HG03439 (cell line): ENCODE data around the gene NEK10.
A peak's percentile ranks its signal among the peaks of the same experiment; 100 is the strongest.
"Not testable (repeated sequence)": the region's sequence is repeated elsewhere in the genome, so short reads cannot be mapped to it uniquely, and the experiment has no call there.

ENCODE experiments used
- ATAC-seq: cut with Tn5 transposase; IDR thresholded peaks from one replicate; pipeline ENCODE4 v1.9.1; 2021; ENCODE audit warnings: mild to moderate bottlenecking, moderate library complexity; ENCODE audit not compliant: unreplicated experiment

Gene NEK10, protein sequence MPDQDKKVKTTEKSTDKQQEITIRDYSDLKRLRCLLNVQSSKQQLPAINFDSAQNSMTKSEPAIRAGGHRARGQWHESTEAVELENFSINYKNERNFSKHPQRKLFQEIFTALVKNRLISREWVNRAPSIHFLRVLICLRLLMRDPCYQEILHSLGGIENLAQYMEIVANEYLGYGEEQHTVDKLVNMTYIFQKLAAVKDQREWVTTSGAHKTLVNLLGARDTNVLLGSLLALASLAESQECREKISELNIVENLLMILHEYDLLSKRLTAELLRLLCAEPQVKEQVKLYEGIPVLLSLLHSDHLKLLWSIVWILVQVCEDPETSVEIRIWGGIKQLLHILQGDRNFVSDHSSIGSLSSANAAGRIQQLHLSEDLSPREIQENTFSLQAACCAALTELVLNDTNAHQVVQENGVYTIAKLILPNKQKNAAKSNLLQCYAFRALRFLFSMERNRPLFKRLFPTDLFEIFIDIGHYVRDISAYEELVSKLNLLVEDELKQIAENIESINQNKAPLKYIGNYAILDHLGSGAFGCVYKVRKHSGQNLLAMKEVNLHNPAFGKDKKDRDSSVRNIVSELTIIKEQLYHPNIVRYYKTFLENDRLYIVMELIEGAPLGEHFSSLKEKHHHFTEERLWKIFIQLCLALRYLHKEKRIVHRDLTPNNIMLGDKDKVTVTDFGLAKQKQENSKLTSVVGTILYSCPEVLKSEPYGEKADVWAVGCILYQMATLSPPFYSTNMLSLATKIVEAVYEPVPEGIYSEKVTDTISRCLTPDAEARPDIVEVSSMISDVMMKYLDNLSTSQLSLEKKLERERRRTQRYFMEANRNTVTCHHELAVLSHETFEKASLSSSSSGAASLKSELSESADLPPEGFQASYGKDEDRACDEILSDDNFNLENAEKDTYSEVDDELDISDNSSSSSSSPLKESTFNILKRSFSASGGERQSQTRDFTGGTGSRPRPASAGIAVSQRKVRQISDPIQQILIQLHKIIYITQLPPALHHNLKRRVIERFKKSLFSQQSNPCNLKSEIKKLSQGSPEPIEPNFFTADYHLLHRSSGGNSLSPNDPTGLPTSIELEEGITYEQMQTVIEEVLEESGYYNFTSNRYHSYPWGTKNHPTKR

DNA sequence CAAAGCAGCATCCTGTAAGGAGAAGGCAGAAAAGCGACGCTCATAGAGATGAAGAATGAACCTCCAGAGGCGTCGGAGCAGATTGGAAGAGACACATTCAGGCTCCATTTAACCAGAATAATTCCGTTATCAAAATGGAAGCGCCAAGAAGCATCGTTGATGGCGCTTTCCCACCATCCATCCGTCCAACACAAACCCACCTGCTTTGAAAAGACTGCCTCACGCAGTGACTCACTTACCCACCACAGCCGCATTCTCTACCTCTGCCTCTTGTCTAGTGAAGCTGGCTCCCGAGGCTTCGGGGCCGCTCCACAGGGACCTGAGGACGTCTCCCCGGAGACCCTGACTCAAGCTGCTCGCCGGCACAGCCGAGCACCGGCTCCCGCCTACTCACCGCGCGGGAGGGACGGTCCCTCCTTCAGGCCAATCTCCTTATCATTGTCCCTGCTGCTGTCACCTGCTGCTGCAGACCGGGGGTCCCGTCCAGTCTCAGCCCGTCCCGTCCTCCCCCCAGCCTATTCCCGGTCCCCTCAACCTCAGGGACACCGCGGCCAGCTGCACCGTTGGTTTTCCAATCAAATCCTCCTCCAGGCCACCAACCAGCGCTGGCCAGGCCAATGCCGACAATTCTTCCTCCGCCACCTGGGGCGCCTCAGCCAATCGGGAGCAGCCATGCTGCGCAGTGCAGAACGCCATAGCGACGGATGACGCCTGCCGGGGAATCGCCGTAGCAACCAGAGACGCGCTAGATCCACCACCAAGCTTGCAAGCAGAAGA, at the start of gene NEK10:
TSS of gene NEK10 (minus strand) at position 553 of the 777 bp plus-strand sequence. CDS start 16,501 bp downstream, outside the sequence.
- ATAC-seq: peak; percentile 100

GRCh38 chr3:27415202-27415601, 46.0 kb upstream of the NEK10 start:
- ATAC-seq: no peak

- peak; percentile 64 for ATAC-seq
Measured at GRCh38 chr3:27392950-27393679, 23.9 kb upstream of the NEK10 start.

DNA sequence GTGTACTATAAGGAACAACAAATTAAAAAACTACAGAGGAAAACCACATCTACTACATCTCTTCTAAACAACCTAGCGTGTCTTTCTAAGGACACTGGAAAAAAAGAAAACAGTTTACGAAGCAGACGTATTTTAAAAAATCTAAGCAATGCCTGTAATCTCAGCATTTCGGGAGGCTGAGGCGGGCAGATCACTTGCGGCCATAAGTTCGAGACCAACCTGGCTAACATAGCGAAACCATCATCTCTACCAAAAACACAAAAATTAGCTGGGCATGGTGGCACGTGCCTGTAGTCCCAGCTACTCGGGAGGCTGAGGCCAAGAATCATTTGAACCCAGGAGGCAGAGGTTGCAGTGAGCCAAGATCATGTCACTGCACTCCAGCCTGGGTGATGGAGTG, 23.2 kb upstream of the NEK10 start:
- not testable (repeated sequence) for ATAC-seq

DNA sequence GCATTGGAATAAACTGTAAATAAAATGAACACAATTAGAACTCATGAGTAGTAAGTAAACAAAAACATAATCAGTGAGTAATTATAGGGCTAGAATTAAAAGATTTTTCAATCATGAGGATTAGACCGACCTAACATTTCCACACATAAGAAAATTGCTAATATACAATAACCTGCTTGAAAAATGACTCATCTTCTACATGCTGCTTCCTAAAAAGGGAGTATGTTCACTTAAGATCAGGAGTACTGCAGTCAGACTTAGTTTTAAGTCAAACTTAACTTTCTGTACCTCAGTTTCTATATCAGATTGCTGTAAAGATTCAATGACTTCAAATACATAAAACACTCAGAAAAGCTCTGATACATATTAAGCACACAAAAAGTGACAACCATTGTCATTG, 22.6 kb upstream of the NEK10 start:
- no peak for ATAC-seq

DNA sequence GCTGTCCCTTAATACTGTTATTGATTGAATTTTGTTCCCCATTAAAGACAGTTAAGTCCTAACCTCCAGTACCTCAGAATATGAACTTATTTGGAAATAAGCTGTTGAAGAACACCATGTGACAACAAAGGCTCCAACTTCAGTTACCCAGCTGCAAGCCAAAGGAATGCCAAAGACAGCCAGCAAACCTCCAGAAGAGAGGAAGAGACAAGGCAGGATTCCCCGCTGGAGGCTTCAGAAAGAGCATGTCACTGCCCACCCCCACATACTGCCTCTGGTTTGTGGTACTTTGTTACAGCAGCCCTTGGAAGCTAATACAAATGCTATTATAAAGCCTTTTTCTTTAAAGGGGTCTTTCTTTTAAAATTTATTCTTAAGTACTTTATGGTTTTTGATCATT, 18.4 kb upstream of the NEK10 start:
- ATAC-seq: no peak

GRCh38 chr3:27385504-27385903, 16.3 kb upstream of the NEK10 start:
- ATAC-seq: no peak

GRCh38 chr3:27384191-27384590, 15.0 kb upstream of the NEK10 start:
- ATAC-seq: no peak

GRCh38 chr3:27380433-27381357, 11.5 kb upstream of the NEK10 start:
- ATAC-seq: peak; percentile 70

GRCh38 chr3:27378331-27378730, 9.1 kb upstream of the NEK10 start:
- ATAC-seq: no peak

GRCh38 chr3:27376109-27376772, 7.1 kb upstream of the NEK10 start:
- ATAC-seq: no peak

- no peak for ATAC-seq
Measured at GRCh38 chr3:27366062-27366591, 3.1 kb downstream of the NEK10 start.

DNA sequence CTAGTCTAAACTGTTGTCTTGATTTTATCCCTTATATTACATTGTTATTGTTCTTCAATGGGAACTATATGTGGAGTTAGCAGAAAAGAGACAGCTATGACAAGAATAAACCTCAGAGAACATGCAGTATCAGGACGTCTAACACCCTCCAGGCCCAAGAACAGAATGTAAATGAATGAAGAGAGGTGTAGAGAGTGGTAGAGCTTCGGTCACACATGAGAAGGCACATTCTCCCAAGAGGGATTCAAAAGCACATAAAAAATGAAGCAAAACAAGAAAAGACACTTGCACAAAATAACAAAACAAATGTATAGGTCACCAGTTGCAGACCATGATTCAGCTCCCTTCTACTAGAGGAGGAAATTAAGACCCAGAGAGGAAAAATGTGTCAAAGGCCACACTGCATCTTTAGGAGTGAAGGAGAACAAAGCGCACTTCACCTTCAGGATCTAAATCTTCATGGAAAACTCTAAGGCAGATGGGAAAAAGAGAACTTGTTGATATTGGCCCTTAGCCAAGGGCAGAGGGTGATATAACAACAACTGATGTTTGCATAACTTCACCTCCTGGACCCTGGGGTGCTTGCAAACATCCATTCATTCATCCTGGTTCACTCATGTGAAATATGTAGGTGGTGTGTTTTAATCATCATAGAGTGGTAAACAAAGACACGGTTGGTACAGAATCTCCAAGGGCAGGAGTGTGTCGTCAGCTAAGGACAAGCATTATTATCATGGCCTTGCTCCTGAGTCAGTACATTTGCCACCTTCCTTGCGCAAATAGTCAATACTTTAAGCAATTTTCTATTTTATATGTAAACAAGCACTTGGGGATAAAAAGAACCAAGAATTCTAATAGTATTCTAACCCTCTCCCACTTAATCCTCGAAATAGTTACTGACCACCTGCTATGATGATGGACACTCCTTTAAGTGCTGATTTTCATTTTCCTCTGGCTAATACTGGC, 8.8 kb downstream of the NEK10 start:
- ATAC-seq: peak; percentile 50

DNA sequence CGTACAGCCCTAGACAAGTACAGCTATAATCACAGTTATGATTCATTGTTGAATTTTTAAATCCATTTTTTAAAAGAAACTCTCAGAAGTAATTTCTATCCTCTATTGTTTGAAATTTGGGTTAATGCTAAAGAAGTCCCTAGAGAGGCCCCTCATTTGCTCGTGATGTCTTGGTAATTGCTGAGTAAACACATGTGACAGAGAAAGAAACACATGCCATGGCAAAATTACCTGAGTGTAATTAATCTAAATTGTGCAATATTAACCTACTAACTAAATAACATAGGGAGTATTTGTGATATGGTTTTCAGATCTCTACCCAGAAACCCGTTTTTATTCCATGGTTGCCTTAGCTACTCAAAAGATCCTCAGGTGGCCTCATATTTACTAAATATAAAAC, 10.8 kb downstream of the NEK10 start:
- no peak for ATAC-seq

GRCh38 chr3:27357665-27358258, 11.4 kb downstream of the NEK10 start:
- ATAC-seq: peak; percentile 90

DNA sequence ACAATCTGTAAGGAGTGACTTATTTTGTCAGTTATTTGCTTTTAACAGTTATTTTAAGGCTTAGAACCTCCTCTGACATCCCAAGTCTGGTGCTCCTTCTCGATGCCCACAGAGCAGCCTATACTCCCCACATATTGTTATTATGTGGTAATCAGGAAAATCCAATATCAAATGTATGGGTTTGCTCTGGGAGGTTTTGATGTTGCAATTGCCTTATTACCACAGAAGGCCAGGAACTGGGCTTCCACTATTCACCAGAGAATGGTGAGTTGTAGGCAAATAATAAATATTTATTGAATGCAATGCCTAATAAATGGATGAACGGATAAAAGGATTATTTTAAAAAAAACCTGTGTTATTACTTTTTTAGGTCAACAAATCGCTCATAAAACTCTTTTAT, 12.2 kb downstream of the NEK10 start:
- ATAC-seq: no peak
